ENCODE data around the gene SCMH1.
"Not testable (repeated sequence)": the region's sequence is repeated elsewhere in the genome, so short reads cannot be mapped to it uniquely, and the experiment has no call there.

Gene SCMH1

GRCh38 chr1:41211608-41212007, 30.5 kb downstream of the SCMH1 start:
- not testable (repeated sequence) for DNase-seq (ENCODE audit: low spot score)

GRCh38 chr1:41207053-41207452, 35.1 kb downstream of the SCMH1 start:
- not testable (repeated sequence) for DNase-seq (ENCODE audit: low spot score)

GRCh38 chr1:41200728-41201127, 41.4 kb downstream of the SCMH1 start:
- no peak for DNase-seq (ENCODE audit: low spot score)

DNA sequence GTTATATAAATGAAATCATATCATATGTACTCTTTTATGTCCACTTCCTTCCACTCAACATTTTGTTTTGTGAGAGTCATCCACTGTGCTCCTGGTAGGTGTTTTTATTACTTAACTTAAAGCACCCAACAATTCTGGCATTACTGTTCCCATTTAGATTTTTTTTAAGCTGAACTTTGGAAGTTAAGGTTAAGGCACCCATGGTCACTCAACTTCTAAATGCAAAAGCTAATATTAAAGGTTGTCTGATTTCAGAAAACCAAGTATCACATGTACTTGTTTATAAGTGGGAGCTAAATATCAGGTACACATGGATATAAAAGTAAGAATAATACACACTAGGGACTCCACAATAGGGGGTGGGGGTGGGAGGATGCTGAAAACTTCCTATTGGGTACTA, 42.7 kb downstream of the SCMH1 start:
- DNase-seq (ENCODE audit: low spot score), result no peak

DNA sequence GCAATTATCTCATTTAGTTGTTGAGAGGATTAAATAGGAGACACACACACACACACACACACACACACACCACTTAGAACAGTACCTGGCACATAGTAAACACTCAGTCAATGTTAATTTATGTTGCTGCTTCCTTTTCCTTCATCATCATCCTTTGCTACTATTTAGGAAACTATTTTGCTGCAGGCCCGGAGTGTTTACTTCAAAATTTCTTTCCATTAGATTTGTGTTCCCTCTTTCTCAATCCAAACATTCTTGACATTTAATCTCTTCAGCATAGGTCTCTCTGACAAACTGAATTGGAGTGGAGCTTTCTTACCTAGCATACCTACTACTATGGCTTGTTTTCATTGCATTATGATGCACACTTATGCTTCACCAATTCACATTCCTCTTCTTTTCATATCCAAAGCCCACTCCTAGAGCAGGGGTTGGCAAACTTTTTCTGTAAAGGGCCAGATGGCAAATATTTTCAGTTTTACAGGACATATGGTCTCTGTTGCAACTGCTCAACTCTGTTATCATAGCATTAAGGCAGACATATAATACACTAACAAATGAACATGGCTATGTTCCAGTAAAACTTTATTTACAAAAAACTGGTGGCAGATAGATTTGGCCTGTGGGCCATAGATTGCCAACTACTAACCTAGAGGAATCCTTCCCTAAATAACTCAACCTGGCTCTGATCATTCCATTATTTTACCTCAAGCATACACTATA, 49.5 kb downstream of the SCMH1 start:
- no peak for DNase-seq (ENCODE audit: low spot score)

DNA sequence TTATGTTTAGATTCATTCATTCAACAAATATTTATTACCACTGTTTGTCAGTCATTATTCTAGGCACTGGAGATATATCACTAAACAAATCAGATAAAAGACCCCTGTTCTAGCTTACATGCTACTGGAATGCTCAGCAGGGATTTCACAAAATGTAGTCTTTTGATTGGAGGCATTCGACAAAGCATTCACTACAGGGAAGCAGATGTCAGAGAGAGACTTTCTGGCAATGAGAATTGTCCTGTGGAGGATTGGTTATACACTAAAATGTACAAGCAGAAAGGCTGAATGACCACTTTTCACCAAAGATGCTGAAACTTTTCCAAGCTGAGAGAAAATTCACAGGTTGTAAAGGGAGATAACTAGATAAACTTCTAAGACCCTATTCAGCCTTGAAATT, 57.7 kb downstream of the SCMH1 start:
- no peak for DNase-seq (ENCODE audit: low spot score)

DNA sequence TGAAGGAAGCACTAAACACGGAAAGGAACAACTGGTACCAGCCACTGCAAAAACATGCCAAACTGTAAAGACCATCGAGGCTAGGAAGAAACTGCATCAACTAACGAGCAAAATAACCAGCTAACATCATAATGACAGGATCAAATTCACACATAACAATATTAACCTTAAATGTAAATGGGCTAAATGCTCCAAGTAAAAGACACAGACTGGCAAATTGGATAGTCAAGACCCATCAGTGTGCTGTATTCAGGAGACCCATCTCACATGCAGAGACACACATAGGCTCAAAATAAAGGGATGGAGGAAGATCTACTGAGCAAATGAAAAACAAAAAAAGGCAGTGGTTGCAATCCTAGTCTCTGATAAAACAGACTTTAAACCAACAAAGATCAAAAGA, 63.9 kb downstream of the SCMH1 start:
- not testable (repeated sequence) for DNase-seq (ENCODE audit: low spot score)

- no peak for DNase-seq (ENCODE audit: low spot score)
Measured at GRCh38 chr1:41175546-41175945, 66.6 kb downstream of the SCMH1 start.

DNA sequence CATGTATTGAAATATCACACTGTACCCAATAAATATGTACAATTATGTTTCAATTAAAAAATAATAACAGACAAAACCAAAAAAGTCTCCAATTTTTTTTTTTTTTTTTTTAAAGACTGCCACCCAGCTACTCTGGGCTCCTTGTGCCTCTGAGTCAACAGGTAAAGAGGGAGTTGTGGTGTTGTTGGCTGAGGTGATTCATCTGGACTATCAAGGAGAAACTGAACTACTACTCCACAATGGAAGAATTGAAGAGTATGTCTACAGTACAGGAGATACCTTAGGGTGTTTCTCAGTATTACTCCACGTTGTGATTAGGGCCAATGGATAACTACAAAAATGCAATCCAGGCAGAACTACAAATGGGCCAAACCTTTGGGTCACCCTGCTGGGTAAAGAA, 67.9 kb downstream of the SCMH1 start:
- no peak for DNase-seq (ENCODE audit: low spot score)

DNA sequence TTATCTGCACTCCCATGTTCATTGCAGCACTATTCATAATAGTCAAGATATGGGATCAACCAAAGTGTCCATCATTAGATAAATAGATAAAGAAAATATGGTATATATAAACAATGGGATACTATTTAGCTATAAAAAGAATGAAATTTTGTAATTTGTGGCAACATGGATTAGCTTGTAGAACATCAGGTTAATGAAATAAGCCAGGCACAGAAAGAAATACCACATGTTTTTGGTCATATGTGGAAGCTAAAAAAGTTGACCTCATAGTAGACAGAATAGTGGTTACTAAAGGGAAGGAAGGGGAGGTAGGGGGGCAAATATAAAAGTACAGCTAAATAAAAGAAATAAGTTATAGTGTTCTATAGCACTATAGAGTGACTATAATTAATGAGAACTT, 68.5 kb downstream of the SCMH1 start:
- no peak for DNase-seq (ENCODE audit: low spot score)

GRCh38 chr1:41171266-41171874, 70.7 kb downstream of the SCMH1 start:
- DNase-seq (ENCODE audit: low spot score), result no peak

- peak; percentile 36 for DNase-seq (ENCODE audit: low spot score)
Measured at GRCh38 chr1:41169799-41170180, 72.3 kb downstream of the SCMH1 start.

- no peak for DNase-seq (ENCODE audit: low spot score)
Measured at GRCh38 chr1:41169066-41169798, 72.9 kb downstream of the SCMH1 start.

DNA sequence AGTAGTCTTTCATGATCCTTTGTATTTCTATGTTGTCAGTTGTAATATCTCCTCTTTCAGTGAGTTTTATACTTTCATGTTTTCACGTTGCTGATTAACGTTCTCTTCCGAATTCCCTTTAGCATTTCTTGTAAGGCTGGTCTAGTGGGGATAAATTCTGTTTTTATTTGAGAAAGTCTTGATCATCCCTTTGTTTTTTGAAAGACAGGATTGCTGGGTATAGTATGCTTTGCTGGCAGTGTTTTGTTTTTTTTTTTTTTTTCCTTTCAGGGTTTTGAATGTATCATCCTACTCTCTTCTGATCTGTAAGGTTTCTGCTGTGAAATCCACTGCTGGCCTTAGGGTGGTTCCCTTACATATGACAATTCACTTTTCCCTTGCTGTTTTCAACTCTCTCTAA, 74.4 kb downstream of the SCMH1 start:
- no peak for DNase-seq (ENCODE audit: low spot score)

- no peak for DNase-seq (ENCODE audit: low spot score)
Measured at GRCh38 chr1:41164727-41165126, 77.4 kb downstream of the SCMH1 start.

DNA sequence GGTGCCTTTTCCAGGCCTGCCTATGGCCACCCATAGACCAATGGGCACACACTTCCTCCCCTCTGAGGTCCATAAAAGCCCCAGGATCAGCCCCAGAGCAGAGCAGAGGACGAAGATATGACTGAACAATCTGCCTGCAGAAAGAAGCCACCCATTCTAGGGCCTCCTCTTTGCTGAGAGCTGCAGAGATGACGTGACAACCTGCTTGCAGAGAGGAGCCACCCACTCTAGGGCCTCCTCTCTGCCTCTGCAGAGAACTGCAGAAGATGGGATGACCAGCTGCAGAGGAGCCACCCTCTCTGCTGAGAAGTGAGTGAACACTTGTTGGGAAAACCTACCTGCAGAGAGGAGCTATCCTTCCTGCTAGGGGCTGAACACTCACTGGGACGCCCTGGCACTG, 79.7 kb downstream of the SCMH1 start:
- no peak for DNase-seq (ENCODE audit: low spot score)

DNA sequence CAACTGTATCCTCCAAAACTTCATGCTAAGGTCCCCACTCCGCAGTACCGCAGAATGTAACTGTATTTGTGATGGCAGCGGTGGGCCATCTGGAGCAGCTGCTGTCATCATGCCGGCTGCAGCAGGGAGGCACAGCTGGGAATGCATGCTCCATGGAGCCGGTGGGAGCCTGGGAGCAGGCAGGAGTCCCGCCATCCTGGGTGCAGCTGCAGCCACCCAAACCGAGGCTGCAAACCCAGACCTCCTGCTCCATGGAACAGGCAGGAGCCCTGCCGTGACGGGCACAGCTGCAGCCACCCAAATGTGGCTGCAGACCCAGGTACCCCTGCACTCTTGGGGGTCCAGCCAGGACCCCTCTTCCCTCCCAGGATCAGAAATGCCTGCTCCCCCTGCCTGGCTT, 80.3 kb downstream of the SCMH1 start:
- DNase-seq (ENCODE audit: low spot score), result no peak

GRCh38 chr1:41160498-41161110, 81.5 kb downstream of the SCMH1 start:
- no peak for DNase-seq (ENCODE audit: low spot score)

DNA sequence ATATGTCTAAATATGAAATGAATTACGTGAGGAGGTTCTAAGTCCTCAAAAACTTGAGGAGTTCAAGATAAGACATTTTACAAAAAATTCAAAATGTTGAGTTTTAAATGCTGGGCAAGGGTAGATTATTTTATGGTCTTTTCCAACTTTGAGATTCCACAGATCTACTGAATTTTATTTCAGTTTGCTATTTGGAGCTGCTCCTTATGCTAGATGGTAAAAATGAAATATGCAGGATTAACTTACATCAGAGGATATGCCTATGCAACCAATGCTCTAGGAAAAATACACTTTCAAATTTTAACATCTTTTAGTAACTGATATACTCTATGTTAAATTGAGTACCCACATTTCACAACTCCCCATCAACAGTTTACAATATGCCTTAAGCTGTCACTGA, 83.1 kb downstream of the SCMH1 start:
- DNase-seq (ENCODE audit: low spot score), result no peak

DNA sequence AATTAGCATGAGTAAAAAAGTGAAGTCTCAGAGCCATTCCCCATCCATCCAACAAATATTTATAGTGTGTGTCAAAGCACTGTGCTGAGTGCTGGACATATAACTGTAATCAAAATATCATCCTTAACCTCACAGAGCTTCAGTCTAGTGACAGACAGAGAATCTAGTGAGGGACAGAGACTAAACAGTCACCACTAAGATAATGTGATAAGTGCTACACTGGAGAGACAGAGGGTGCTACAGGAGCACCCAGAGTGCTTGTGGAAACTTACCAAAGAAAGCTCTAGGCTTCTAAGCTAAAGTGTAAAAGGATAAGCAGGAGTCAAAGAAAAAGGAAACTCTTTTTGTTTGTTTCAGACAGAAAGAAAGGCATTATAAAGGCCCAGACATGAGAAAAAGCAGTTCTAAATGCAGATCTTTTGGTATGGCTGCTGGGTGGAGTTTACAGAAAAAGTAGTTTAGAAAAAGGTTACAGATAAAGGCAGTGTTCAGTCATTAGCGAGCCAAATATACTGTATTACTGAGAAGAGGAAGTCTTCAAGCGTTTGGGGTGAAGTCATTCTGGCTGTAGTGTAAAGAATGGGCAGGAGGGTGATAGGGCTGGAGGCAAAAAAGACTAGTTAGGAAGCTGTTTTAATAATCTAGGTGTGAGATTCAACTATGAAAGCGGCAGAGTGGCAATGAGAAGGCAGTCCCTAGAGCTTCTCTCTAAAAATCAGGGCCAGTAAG, 83.8 kb downstream of the SCMH1 start:
- no peak for DNase-seq (ENCODE audit: low spot score)

DNA sequence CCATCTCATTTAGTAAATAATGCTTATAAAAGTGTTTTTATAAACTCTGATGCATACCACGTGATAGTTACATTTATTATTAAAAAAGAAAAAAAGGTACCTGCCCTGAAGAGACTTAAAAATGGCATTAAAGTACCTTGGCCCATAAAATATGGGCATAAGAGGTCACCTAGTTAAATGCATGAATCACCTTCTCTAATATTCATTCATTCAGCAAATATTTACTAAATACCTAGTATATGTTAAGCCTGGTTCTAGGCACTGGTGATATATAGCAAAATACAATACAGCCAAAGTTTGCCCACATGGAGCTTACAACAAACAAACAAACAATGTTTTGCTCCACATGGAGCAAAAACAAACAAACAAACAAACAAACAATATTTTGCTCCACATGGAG, 87.0 kb downstream of the SCMH1 start:
- no peak for DNase-seq (ENCODE audit: low spot score)

- no peak for DNase-seq (ENCODE audit: low spot score)
Measured at GRCh38 chr1:41153750-41154274, 88.3 kb downstream of the SCMH1 start.

Data from HuH-7 (cell line).